Lower lobe of right lung (tissue), 2 donors: ENCODE results near the gene PPA2. TPM values are rescaled to one million over a fixed set of nuclear protein-coding genes. Genes with fewer than 3 reads are reported as not detected.
"Not testable (repeated sequence)": the region's sequence is repeated elsewhere in the genome, so short reads cannot be mapped to it uniquely, and the experiment has no call there.

Experiments
- ATAC-seq, 2 donors: fragments of 200-7000 bp; cut with Tn5 transposase; one replicate each; pipeline ENCODE4 v1.9.1; 2020 to 2022; ENCODE audit warnings: mild to moderate bottlenecking in 2 of 2, moderate library complexity in 2 of 2
- DNase-seq: peaks from one replicate; pipeline ENCODE4 v3.0.0-alpha.2; 2020
- H3K27ac ChIP-seq: fragments of 200-600 bp; one replicate; pipeline ENCODE4 v1.8.0; 2022
- H3K27me3 ChIP-seq: fragments of 200-600 bp; one replicate; pipeline ENCODE4 v1.8.0; 2022; ENCODE audit warnings: low read depth
- H3K36me3 ChIP-seq: fragments of 200-600 bp; one replicate; pipeline ENCODE4 v1.8.0; 2022; ENCODE audit warnings: mild to moderate bottlenecking
- H3K4me1 ChIP-seq: fragments of 200-600 bp; one replicate; pipeline ENCODE4 v1.8.0; 2022
- H3K4me3 ChIP-seq: fragments of 200-600 bp; one replicate; pipeline ENCODE4 v1.8.0; 2022; ENCODE audit warnings: mild to moderate bottlenecking
- H3K9me3 ChIP-seq: fragments of 200-600 bp; one replicate; pipeline ENCODE4 v1.8.0; 2022
- intact Hi-C: fragments of 100-400 bp; cut with DNase I; formaldehyde crosslinking; loops from one replicate; pipeline ENCODE4 v1.11.0; 2022
- total RNA-seq: library from RNA; stranded (reverse); fragmentation: NEBNext Ultra II Directional; extraction: Animal tissue kit (Norgen Biotek cat#: 25700); gene quantifications from one replicate; pipeline ENCODE4 v1.2.1, GENCODE V29; 2021
- TF ChIP-seq, protein P1 (sequence below): fragments of 200-600 bp; IDR thresholded peaks from one replicate; pipeline ENCODE4 v1.8.0; 2022; ENCODE audit warnings: antibody characterized with exemption, mild to moderate bottlenecking
- donor health status: DM: no; HTN: yes; CAD: no; lungs with severe emphysema.

PPA2 gene
- total RNA-seq, 1 donor from 2014 or later = 62.9 TPM

DNA sequence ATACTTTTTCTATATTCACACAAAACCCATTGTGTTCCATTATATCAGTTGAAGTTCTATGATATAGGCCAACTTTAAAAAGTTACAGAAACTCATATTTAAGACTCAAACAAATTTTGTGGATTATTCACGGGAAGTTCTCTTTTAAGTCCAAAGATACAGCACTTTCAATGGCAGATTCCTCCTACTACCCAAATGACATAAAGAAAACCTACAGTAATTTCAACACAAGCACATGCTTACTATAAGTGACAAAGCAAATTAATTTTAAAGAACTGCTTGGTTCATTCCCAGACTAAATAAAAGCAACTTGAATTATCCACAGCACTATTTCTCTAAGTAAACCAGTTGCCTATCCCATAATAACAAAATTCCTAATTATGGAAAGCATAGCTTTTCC lies 4.1 kb downstream of the PPA2 start:
- intact Hi-C loops = no loop called here
- Histone ChIP-seq H3K36me3 (no peaks in the 10 kb centered on the region), H3K4me3 (no peak overlapping the region), H3K9me3 (no peaks in the 10 kb centered on the region), H3K4me1 (peaks cover 34% of the 10 kb centered on the region), H3K27me3 (no peaks in the 10 kb centered on the region), H3K27ac (no peak overlapping the region)
- TF ChIP-seq, protein P1, sequence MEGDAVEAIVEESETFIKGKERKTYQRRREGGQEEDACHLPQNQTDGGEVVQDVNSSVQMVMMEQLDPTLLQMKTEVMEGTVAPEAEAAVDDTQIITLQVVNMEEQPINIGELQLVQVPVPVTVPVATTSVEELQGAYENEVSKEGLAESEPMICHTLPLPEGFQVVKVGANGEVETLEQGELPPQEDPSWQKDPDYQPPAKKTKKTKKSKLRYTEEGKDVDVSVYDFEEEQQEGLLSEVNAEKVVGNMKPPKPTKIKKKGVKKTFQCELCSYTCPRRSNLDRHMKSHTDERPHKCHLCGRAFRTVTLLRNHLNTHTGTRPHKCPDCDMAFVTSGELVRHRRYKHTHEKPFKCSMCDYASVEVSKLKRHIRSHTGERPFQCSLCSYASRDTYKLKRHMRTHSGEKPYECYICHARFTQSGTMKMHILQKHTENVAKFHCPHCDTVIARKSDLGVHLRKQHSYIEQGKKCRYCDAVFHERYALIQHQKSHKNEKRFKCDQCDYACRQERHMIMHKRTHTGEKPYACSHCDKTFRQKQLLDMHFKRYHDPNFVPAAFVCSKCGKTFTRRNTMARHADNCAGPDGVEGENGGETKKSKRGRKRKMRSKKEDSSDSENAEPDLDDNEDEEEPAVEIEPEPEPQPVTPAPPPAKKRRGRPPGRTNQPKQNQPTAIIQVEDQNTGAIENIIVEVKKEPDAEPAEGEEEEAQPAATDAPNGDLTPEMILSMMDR = no peak
- ATAC-seq (no peak), DNase-seq (no peak)

DNA sequence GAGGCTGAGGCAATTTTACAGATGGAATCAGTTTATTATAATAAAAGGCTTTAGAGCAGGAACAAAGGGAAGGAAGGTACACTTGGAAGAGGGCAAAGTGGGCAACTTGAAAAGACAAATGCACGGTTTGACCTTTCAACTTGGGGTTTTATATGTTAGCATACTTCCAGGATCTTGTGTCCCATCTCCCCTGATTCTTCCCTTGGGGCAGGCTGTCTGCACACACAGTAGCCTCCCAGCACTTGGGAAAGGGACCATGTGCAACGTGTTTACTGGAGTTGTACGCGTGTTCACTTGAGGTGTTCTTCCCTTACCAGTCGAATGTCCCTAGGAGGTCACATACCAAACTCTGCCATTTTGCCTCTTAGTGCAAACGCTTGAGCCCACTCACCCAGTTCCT lies 7.3 kb downstream of the PPA2 start:
- no peak overlapping the region for H3K4me3 ChIP-seq
- intact Hi-C loops = no loop called here
- no peaks in the 10 kb centered on the region for H3K9me3 ChIP-seq

DNA sequence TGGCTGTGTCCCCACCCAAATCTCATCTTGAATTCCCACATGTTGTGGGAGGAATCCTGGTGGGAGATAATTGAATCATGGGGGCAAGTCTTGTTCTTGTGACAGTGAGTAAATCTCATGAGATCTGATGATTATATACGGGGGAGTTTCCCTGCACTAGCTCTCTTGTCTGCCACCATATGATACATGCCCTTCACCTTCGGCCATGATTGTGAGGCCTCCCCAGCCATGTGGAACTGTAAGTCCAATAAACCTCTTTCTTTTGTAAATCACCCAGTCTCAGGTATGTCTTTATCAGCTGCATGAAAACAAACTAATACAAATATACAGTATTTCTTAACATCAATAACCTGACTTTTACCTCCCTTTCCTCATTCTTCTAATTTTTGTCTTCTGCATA lies 9.3 kb downstream of the PPA2 start:
- H3K27ac ChIP-seq, ATAC-seq, H3K36me3 ChIP-seq, H3K27me3 ChIP-seq, intact Hi-C loops, DNase-seq, H3K4me1 ChIP-seq, H3K9me3 ChIP-seq, H3K4me3 ChIP-seq: not testable (repeated sequence)

More for the DNA sequence above, 7.3 kb downstream of the PPA2 start:
- Histone ChIP-seq H3K27ac (no peak overlapping the region), H3K27me3 (no peaks in the 10 kb centered on the region), H3K4me1 (peaks cover 20% of the 10 kb centered on the region), H3K36me3 (peaks cover 3% of the 10 kb centered on the region)
- no peak for ATAC-seq
- no peak for DNase-seq
- TF ChIP-seq, protein P1 = no peak

DNA sequence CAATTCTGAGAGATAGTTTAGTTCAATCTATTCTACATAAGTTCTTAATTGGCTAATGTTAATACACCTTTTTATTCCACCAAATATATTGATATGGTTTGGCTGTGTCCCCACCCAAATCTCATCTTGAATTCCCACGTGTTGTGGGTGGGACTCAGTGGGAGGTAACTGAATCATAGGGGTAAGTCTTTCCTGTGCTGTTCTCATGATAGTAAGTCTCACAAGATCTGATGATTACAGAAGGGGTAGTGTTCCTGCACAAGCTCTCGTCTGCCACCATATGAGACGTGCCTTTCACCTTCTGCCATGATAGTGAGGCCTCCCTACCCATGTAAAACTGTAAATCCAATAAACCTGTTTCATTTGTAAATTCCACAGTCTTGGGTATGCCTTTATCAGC lies 11.3 kb downstream of the PPA2 start:
- Histone ChIP-seq H3K27ac (no peak overlapping the region), H3K36me3 (peaks cover 3% of the 10 kb centered on the region), H3K27me3 (no peaks in the 10 kb centered on the region), H3K4me3 (no peak overlapping the region), H3K9me3 (no peaks in the 10 kb centered on the region), H3K4me1 (no peaks in the 10 kb centered on the region)
- TF ChIP-seq, protein P1 = no peak
- ATAC-seq (no peak), DNase-seq (no peak)
- intact Hi-C loops = no loop called here

DNA sequence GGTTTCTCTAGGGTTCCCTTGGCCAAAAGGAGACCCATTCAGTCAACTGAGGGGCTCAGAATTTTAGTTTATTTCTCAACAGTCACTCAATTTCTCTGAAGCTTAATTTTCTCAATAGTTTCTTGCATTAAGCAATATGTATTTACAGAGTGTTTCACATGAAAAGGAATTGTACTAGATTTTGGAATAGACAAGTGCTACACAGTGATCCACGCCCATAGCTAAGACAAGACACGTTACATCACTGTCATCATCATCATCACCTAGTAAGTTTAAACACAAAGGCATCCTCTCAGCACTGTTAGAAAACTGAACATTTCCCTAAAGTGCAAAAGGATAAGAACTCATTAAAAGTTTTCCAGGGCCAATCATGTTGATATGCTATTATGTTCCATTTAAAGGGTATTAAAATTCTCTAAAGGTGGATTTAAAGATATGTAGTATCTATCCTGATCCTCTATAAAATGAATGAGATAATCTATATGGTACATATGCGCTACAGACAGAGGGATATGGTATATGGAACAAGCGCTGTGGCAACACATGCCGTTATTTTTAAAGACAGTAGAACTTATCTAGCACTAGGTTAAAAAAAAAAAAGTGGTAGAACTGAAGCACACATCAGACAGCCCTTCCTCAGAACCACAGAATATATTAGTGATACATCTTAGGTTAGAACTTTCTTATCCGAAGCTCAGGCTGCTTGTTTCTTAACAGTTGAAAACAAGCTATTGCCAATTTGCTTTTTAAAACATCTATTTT lies 12.1 kb downstream of the PPA2 start:
- H3K27ac ChIP-seq = no peak overlapping the region
- H3K36me3 ChIP-seq = peaks cover 3% of the 10 kb centered on the region
- no peak overlapping the region for H3K4me3 ChIP-seq
- ATAC-seq (peak; percentile 33 to 54), DNase-seq (no peak)
- no peaks in the 10 kb centered on the region for H3K27me3 ChIP-seq
- no peaks in the 10 kb centered on the region for H3K4me1 ChIP-seq
- H3K9me3 ChIP-seq = no peaks in the 10 kb centered on the region
- TF ChIP-seq, protein P1 = no peak
- intact Hi-C loops = no loop called here

DNA sequence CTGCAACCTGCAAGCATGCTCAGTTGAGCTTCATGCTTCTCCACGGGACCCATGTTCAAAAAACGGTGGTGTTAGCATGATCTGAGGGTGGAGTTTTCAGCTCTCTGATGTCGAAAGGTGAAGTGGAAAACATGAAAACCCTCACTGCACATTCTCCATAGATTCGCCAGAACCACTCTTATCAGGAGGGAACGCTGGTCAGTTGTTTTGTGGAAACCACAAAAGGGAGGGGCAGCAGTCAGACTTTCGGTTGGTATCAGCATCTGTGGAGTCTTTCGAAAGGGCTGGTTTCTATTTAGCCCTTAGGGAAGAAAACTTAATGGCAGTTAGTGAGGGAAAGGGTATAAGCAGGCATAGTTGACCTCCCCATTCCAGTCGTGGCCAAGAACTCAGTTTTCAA lies 12.6 kb downstream of the PPA2 start:
- Histone ChIP-seq H3K9me3 (no peaks in the 10 kb centered on the region), H3K27ac (no peak overlapping the region), H3K4me1 (no peaks in the 10 kb centered on the region), H3K36me3 (peaks cover 7% of the 10 kb centered on the region), H3K27me3 (no peaks in the 10 kb centered on the region), H3K4me3 (no peak overlapping the region)
- intact Hi-C loops = no loop called here
- TF ChIP-seq, protein P1 = no peak
- no peak for DNase-seq
- peak; percentile 66 to 80 for ATAC-seq
